HG03045 (cell line): ENCODE results near the gene DMRT3.
"Not testable (repeated sequence)": the region's sequence is repeated elsewhere in the genome, so short reads cannot be mapped to it uniquely, and the experiment has no call there.

Experiments used
- ATAC-seq: cut with Tn5 transposase; IDR thresholded peaks from one replicate; pipeline ENCODE4 v1.9.1; 2021; ENCODE audit warnings: mild to moderate bottlenecking, moderate library complexity; ENCODE audit not compliant: unreplicated experiment

Gene DMRT3

GRCh38 chr9:998299-999110 lies 22.1 kb downstream of the DMRT3 start:
- ATAC-seq, result not testable (repeated sequence)

- no peak for ATAC-seq
Measured at GRCh38 chr9:1001838-1002237, 25.4 kb downstream of the DMRT3 start.

- ATAC-seq, result no peak
Measured at GRCh38 chr9:1002678-1003077, 26.2 kb downstream of the DMRT3 start.

GRCh38 chr9:1005043-1005667 lies 28.7 kb downstream of the DMRT3 start:
- no peak for ATAC-seq

GRCh38 chr9:1007312-1007711 lies 30.9 kb downstream of the DMRT3 start:
- ATAC-seq, result no peak

GRCh38 chr9:1008216-1008615 lies 31.8 kb downstream of the DMRT3 start:
- no peak for ATAC-seq

- peak; percentile 90 for ATAC-seq
Measured at GRCh38 chr9:1009101-1009707, 32.7 kb downstream of the DMRT3 start.

- ATAC-seq, result no peak
Measured at GRCh38 chr9:1013021-1013420, 36.6 kb downstream of the DMRT3 start.

- ATAC-seq, result no peak
Measured at GRCh38 chr9:1014225-1014624, 37.8 kb downstream of the DMRT3 start.

- no peak for ATAC-seq
Measured at GRCh38 chr9:1014640-1015039, 38.2 kb downstream of the DMRT3 start.

GRCh38 chr9:1018121-1018520 lies 41.7 kb downstream of the DMRT3 start:
- no peak for ATAC-seq

- no peak for ATAC-seq
Measured at GRCh38 chr9:1024112-1024511, 47.7 kb downstream of the DMRT3 start.

- no peak for ATAC-seq
Measured at GRCh38 chr9:1025131-1025530, 48.7 kb downstream of the DMRT3 start.

GRCh38 chr9:1026219-1026618 lies 49.8 kb downstream of the DMRT3 start:
- no peak for ATAC-seq

GRCh38 chr9:1028501-1029190 lies 52.2 kb downstream of the DMRT3 start:
- ATAC-seq, result no peak

- ATAC-seq, result no peak
Measured at GRCh38 chr9:1031951-1032601, 55.6 kb downstream of the DMRT3 start.

- ATAC-seq, result no peak
Measured at GRCh38 chr9:1034271-1034670, 57.8 kb downstream of the DMRT3 start.

- no peak for ATAC-seq
Measured at GRCh38 chr9:1039589-1039988, 63.1 kb downstream of the DMRT3 start.
